ENCODE results near the gene POU4F3. TPM values are rescaled to one million over a fixed set of nuclear protein-coding genes. Genes with fewer than 3 reads are reported as not detected.
A peak's percentile ranks its signal among the peaks of the same experiment; 100 is the strongest.

Gene POU4F3
- total RNA-seq, 2 donors from 2014 or later = not detected

DNA sequence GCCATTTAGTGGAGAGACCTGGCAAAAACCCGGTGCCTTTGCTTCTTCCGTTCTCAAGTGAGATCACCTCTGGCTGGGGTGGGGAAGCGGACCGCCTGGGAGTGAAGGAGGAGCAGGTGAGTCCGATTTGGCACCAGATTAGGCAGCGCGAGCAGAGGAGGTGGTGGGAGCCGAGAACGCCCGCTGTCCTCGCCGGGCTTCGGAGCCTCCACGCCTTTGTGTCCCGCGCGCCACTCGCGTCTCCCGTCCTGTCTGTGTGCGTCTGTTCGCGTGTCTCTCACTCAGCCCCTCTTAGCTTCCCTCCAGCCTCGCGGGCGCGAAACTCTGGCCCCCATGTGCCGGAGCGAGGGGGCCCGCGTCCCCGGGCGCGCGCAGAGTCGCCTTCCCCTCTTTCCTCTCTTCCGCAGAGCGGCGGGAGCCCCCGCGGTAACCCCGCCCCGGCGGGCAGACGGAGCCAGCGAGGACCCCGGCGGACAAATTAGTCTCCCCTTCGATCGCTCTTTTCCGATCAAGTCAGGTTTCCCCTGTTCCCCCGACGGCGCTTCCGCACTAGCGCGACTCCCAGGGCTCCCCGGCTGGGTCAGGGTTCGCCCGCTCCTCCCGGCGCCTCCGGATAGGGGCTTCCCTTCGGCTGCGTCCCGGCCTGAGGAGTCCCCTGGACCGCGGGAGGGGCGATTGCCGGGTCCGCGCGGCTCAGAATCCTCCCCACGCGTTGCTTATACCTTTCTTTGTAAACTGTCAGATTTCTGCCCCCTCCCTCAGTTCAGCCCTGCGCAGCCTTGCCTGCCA, 7.1 kb downstream of the POU4F3 start:
- peaks cover 35 to 39% of the 10 kb centered on the region in 2 donors for H3K27me3 ChIP-seq
- H3K4me3 ChIP-seq = peak overlapping the region in 1 of 2 donors; percentile 13
- no peak for DNase-seq (ENCODE audit: low spot score)

DNA sequence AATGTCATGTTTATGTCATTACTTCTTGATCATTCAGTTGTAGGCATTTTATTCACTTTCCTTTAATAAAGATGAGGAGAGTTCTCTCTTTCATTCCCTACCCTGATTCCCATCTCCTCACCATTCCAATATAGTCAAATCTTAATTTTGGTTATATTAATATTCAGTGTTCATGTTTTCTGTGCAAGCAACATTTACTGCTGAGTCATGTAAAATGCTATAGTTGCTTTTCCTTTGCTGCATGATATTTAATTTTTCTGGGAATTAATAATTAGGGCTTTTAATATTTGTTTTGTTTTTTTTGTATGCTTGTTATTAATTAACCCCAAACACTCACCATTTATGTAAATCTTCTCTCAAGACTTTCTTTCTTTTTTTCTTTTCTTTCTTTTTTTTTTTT, 18.5 kb downstream of the POU4F3 start:
- Histone ChIP-seq H3K4me1 (no peaks in the 10 kb centered on the region), H3K27ac (no peak overlapping the region), H3K36me3 (no peaks in the 10 kb centered on the region), H3K4me3 (no peak overlapping the region), H3K9me3 (no peaks in the 10 kb centered on the region), H3K27me3 (no peaks in the 10 kb centered on the region)
- TF ChIP-seq, protein P1, sequence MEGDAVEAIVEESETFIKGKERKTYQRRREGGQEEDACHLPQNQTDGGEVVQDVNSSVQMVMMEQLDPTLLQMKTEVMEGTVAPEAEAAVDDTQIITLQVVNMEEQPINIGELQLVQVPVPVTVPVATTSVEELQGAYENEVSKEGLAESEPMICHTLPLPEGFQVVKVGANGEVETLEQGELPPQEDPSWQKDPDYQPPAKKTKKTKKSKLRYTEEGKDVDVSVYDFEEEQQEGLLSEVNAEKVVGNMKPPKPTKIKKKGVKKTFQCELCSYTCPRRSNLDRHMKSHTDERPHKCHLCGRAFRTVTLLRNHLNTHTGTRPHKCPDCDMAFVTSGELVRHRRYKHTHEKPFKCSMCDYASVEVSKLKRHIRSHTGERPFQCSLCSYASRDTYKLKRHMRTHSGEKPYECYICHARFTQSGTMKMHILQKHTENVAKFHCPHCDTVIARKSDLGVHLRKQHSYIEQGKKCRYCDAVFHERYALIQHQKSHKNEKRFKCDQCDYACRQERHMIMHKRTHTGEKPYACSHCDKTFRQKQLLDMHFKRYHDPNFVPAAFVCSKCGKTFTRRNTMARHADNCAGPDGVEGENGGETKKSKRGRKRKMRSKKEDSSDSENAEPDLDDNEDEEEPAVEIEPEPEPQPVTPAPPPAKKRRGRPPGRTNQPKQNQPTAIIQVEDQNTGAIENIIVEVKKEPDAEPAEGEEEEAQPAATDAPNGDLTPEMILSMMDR (IDR thresholded peaks at IDR 0.05) = no peak
- no peak for DNase-seq (ENCODE audit: low spot score)

More for the DNA sequence above, 7.1 kb downstream of the POU4F3 start:
- TF ChIP-seq, protein P1 (IDR thresholded peaks at IDR 0.05) = no peak
- peaks cover 0 to 16% of the 10 kb centered on the region in 2 donors for H3K4me1 ChIP-seq
- no peaks in the 10 kb centered on the region for H3K36me3 ChIP-seq
- no peaks in the 10 kb centered on the region for H3K9me3 ChIP-seq
- no peak overlapping the region for H3K27ac ChIP-seq

DNA sequence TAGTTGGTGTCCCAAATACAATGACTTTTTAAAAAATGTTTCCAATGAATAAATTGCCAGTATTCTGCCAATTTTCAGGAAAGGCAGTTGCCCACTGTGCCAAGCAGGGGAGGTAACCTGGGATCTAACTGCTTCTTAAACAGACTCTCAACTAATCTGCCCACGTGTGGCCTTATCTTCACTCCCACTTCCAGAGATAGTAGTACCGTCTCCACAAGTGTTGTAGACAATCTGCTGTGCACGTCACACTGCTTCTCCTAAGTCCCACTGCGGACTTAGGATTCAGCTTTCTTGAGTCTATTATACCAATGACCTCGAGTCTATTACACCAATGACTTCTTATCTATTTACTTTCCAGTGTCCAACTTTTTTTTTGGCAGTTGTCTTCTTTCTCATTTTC, 21.2 kb downstream of the POU4F3 start:
- Histone ChIP-seq H3K9me3 (no peaks in the 10 kb centered on the region), H3K27ac (no peak overlapping the region), H3K4me3 (no peak overlapping the region), H3K4me1 (no peaks in the 10 kb centered on the region), H3K27me3 (no peaks in the 10 kb centered on the region), H3K36me3 (no peaks in the 10 kb centered on the region)
- TF ChIP-seq, protein P1 (IDR thresholded peaks at IDR 0.05) = no peak
- DNase-seq (ENCODE audit: low spot score) = no peak

DNA sequence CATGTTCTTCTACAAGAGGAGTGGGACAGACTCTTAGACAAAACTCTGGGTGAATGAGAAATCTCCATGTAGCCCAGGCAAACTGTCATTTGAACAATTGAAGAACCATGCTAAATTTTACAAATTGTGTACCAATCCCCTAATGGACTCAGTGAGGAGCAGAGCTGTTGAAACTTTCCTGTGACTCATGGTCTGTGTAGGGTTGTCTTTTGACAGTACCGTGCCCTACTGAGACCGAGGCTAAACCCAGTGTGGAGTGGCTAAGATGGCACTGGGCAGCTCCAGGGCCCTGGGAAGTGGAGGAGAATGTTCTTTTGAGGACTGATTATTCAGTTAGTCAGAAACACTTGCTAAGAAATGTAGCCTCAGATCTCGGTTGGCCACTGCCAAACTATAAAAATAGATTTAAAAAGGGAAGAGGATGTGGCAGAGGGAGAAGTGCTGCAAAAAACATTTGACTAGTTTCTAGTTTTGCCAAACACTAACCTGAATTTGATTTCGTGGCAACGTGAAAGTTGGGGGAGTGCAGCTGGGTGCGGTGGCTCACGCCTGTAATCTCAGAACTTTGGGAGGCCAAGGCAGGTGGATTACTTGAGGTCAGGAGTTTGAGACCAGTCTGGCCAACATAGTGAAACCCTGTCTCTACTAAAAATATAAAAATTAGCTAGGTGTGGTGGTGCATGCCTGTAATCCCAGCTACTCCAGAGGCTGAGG, 24.7 kb downstream of the POU4F3 start:
- Histone ChIP-seq H3K36me3 (no peaks in the 10 kb centered on the region), H3K27me3 (no peaks in the 10 kb centered on the region), H3K4me1 (no peaks in the 10 kb centered on the region), H3K4me3 (no peak overlapping the region), H3K27ac (no peak overlapping the region), H3K9me3 (no peaks in the 10 kb centered on the region)
- TF ChIP-seq, protein P1 (IDR thresholded peaks at IDR 0.05) = no peak
- DNase-seq (ENCODE audit: low spot score) = no peak

DNA sequence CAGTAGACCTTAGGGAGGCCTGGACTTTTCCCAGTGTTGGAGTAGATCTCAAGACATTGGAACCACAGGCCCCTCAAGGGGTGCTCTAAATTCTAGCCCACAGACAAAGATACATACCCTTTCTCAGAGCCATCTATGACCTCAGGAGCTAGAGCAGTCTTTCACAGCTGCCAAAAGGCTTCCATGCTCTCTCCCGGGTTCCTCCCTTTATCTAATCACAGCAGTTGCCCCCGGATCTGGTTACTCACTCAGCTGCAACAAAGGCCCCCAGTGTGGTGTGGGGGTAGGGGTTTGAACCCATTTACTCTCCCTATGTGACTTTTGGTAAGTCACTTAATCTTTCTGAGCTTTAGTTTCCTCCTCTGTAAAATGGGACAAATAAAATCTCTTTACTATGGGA, 27.0 kb downstream of the POU4F3 start:
- no peak for DNase-seq (ENCODE audit: low spot score)
- Histone ChIP-seq H3K9me3 (no peaks in the 10 kb centered on the region), H3K36me3 (no peaks in the 10 kb centered on the region), H3K27me3 (no peaks in the 10 kb centered on the region), H3K27ac (no peak overlapping the region), H3K4me3 (no peak overlapping the region), H3K4me1 (no peaks in the 10 kb centered on the region)
- TF ChIP-seq, protein P1 (IDR thresholded peaks at IDR 0.05) = no peak

Measured in right atrium auricular region (tissue), 2 donors.